Measurements from ENCODE around the gene ATG2A. TPM values are rescaled to one million over a fixed set of nuclear protein-coding genes. Genes with fewer than 3 reads are reported as not detected.

Gene ATG2A
- total RNA-seq, 4 donors from 2014 or later, result 19.9 to 28.7 (median 26.1) TPM

DNA sequence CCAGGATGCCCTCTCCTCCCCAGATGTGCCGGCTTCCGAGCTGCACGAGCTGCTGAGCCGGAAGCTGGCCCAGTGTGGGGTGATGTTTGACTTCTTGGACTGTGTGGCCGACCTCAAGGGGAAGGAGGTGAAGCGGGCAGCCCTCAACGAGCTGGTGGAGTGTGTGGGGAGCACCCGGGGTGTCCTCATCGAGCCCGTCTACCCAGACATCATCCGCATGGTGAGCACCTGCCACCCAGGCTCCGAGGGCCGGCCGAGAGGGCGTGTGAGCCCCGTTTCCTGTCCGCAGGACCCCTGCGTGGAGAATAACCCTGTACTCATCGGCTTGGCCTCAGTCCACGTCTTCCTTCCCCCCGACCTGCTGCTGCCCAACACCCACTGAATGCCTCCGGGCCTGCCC lies 9.7 kb upstream of the ATG2A start:
- WGBS, result 86% methylated on average over 19 of the region's 22 CpGs
- no peak for DNase-seq (ENCODE audit: extremely low spot score)
- peaks cover 24 to 30% (median 28%) of the 10 kb centered on the region in 4 donors for H3K4me1 ChIP-seq
- H3K9me3 ChIP-seq, result no peaks in the 10 kb centered on the region
- H3K4me3 ChIP-seq, result no peak overlapping the region
- no peaks in the 10 kb centered on the region for H3K27me3 ChIP-seq
- no peak for TF ChIP-seq POLR2A (IDR thresholded peaks at IDR 0.05; ENCODE audit: low read depth)
- no peak for TF ChIP-seq EP300 (IDR thresholded peaks at IDR 0.05)
- TF ChIP-seq, protein P1, sequence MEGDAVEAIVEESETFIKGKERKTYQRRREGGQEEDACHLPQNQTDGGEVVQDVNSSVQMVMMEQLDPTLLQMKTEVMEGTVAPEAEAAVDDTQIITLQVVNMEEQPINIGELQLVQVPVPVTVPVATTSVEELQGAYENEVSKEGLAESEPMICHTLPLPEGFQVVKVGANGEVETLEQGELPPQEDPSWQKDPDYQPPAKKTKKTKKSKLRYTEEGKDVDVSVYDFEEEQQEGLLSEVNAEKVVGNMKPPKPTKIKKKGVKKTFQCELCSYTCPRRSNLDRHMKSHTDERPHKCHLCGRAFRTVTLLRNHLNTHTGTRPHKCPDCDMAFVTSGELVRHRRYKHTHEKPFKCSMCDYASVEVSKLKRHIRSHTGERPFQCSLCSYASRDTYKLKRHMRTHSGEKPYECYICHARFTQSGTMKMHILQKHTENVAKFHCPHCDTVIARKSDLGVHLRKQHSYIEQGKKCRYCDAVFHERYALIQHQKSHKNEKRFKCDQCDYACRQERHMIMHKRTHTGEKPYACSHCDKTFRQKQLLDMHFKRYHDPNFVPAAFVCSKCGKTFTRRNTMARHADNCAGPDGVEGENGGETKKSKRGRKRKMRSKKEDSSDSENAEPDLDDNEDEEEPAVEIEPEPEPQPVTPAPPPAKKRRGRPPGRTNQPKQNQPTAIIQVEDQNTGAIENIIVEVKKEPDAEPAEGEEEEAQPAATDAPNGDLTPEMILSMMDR (IDR thresholded peaks at IDR 0.05), result no peak
- TF ChIP-seq POLR2AphosphoS5 (IDR thresholded peaks at IDR 0.05), result no peak
- intact Hi-C loops (cut with DNase I), result no loop called here
- no peak overlapping the region for H3K27ac ChIP-seq (replicated peaks in 1 of 4)
- peaks cover 31 to 52% (median 51%) of the 10 kb centered on the region in 4 donors for H3K36me3 ChIP-seq

DNA sequence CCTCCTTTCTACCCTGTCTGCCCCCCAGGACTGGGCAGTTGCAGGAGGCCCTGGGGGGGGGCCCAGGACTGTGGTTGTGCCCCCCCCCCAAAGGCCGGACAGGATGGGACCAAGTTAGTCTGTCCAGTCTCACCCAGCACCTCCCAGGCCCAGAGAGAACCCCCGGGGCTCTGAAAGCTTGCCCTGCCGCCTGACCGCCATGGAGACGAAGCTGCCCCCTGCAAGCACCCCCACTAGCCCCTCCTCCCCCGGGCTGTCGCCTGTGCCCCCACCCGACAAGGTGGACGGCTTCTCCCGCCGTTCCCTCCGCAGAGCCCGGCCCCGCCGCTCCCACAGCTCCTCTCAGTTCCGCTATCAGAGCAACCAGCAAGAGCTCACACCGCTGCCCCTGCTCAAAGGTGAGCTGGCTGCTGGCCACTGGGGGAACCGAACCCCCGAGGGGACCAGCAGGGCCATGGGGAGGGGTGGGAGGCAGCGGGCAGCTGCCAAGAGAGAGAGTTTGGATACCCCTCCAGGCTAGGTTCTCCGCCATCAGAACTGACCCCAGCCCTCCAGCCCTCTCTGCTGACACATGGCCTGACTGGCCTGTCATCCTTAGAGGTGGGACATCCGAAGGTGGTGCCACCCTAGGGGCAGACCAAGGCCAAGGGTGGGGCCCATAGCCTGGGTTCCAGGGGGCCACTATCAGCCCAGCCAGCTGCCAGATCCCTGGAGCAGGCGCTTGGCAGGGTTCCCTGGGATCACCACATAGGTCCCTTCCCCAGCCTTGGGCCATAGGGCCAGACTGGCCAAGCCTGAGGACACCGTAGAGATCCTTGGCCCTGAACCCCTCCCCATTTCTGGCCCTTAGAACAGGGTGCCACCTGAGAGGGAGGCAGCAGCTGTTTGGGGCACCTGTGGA lies 8.8 kb upstream of the ATG2A start:
- Histone ChIP-seq H3K27ac (replicated peaks in 1 of 4) (peak overlapping the region in 3 of 4 donors; percentile 97 to 99 (median 97)), H3K9me3 (no peaks in the 10 kb centered on the region), H3K4me1 (peaks cover 24 to 30% (median 28%) of the 10 kb centered on the region in 4 donors), H3K36me3 (peaks cover 22 to 43% (median 42%) of the 10 kb centered on the region in 4 donors), H3K4me3 (peak overlapping the region; percentile 85 to 100 (median 90)), H3K27me3 (no peaks in the 10 kb centered on the region)
- 54% methylated on average over 20 of the region's 24 CpGs for whole genome bisulfite sequencing
- no peak for DNase-seq (ENCODE audit: extremely low spot score)
- TF ChIP-seq POLR2A (IDR thresholded peaks at IDR 0.05; ENCODE audit: low read depth) (no peak), EP300 (IDR thresholded peaks at IDR 0.05) (no peak), POLR2AphosphoS5 (IDR thresholded peaks at IDR 0.05) (no peak)
- TF ChIP-seq, protein P1 (IDR thresholded peaks at IDR 0.05), result no peak
- intact Hi-C loops (cut with DNase I), result no loop called here

DNA sequence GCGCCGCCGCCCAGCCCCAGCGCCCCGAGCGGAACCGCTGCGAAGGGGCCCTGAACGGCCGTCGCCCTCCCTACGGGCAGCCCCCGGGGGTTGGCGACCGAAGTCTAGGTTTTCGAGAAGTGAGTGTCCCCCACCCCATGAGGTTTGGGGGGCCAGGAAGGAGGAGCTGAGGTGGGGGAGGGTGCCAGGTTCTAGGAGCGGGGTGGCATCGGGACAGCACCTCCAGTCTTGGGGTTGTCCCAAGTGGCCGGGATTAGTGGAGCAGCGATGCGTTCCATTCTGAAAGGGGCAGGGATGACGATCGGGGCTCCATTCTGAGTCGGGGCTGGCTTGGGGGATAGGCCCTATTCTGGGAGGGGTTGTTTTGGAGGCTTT lies 7.9 kb upstream of the ATG2A start:
- Histone ChIP-seq H3K9me3 (no peaks in the 10 kb centered on the region), H3K4me3 (peak overlapping the region; percentile 85 to 100 (median 90)), H3K27me3 (no peaks in the 10 kb centered on the region), H3K36me3 (peaks cover 13 to 34% (median 33%) of the 10 kb centered on the region in 4 donors), H3K4me1 (peaks cover 24 to 30% (median 28%) of the 10 kb centered on the region in 4 donors), H3K27ac (replicated peaks in 1 of 4) (peak overlapping the region; percentile 96 to 99 (median 97))
- no peak for DNase-seq (ENCODE audit: extremely low spot score)
- 2% methylated on average over 24 of the region's 24 CpGs for WGBS
- TF ChIP-seq, protein P1 (IDR thresholded peaks at IDR 0.05), result no peak
- no peak for TF ChIP-seq POLR2AphosphoS5 (IDR thresholded peaks at IDR 0.05)
- no peak for TF ChIP-seq EP300 (IDR thresholded peaks at IDR 0.05)
- intact Hi-C loops (cut with DNase I), result loop anchor here (5.0 kb wide), 1 partner anchor 192 kb away; the partner anchor contains the start of gene ZNHIT2

DNA sequence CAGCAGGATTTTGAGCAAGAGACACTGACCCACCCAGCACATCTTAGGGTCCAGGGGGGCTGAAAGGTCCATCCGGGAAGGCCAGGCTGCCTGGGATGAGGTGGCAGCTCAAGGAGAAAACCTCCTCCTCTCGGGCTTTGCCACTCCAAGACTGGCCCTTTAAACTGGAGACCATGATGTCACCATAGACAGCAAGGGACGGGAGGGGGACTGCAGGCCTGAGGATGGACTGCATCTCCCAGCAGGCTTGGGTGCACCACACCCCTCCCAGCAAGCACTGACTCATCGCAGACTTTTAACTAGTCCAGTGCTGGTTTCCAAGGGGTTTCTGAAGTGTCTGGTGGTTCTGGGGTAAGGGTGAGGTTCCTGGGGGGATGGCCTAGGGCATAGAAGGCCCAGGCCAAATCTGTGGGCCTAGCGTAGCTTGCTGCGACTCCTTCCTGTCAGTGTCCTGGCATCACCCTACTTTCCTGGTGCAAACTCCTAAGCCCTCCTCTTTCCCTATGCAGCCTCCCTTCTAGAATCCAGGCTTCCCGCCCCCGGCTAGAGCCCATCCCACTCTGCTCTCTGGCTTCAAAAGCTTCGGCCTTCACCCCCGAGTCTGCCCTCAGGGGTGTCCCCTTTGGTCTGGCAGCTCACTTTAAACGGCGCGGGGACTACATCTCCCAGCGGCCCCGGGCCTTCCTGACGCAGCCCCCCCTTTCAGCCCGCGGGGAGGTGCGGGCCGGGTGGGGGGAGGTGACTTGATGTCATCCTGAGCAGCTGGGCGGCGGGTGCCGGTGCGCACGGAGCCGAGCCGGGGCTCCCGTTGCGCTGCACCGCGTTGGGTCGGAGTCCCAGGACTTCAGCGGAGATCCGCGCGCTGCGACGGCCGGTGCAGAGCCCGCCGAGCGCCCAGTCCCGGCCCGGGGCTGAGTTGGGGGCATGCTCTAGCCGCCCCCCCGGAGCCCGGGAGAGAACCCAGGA lies 7.2 kb upstream of the ATG2A start, which contains the start of gene PPP2R5B:
Gene PPP2R5B, plus strand, starts transcription at position 746 of the 966 bp plus-strand sequence. CDS start 1,046 bp downstream, outside the sequence.
- peaks cover 26 to 30% (median 29%) of the 10 kb centered on the region in 4 donors for H3K4me1 ChIP-seq
- H3K27me3 ChIP-seq, result no peaks in the 10 kb centered on the region
- TF ChIP-seq POLR2AphosphoS5 (IDR thresholded peaks at IDR 0.05) (peak; percentile 95 to 96), POLR2A (IDR thresholded peaks at IDR 0.05; ENCODE audit: low read depth) (peak; percentile 73), EP300 (IDR thresholded peaks at IDR 0.05) (no peak)
- TF ChIP-seq, protein P1 (IDR thresholded peaks at IDR 0.05), result peak in 1 of 3 experiments; percentile 22
- H3K9me3 ChIP-seq, result no peaks in the 10 kb centered on the region
- DNase-seq (ENCODE audit: extremely low spot score), result peak; percentile 98
- H3K36me3 ChIP-seq, result peaks cover 6 to 28% (median 26%) of the 10 kb centered on the region in 4 donors
- peak within 1 kb of the TSS; percentile 85 to 100 (median 90) for H3K4me3 ChIP-seq
- intact Hi-C loops (cut with DNase I), result loop anchor here (5.0 kb wide), 1 partner anchor 193 kb away; the partner anchor contains the start of gene ZNHIT2
- WGBS, result 0% methylated on average over 5 of the region's 47 CpGs
- H3K27ac ChIP-seq (replicated peaks in 1 of 4), result peak within 1 kb of the TSS; percentile 96 to 99 (median 97)

All from esophagus muscularis mucosa (tissue), 4 donors.